Esophagus squamous epithelium (tissue), 4 donors: ENCODE measurements around the gene FN1.
"Not testable (repeated sequence)": the region's sequence is repeated elsewhere in the genome, so short reads cannot be mapped to it uniquely, and the experiment has no call there.

Experiments
- POLR2A ChIP-seq, 4 donors: fragments of 450-650 bp; IDR thresholded peaks; one replicate each; pipeline ENCODE4 v1.6.1; 2017; ENCODE audit warnings: antibody characterized with exemption in 4 of 4, mild to moderate bottlenecking in 4 of 4, moderate library complexity in 3 of 4
- TF ChIP-seq, protein P1 (sequence below), 6 experiments: fragments of 450-650 bp in 4 of 6; fragments of 200-600 bp in 2 of 6; sonication (generic) in 2 of 6; IDR thresholded peaks; one replicate each; pipeline ENCODE4 v1.5.1; 2016 to 2019; ENCODE audit warnings: antibody characterized with exemption in 6 of 6, mild to moderate bottlenecking in 4 of 6, moderate library complexity in 4 of 6

DNA sequence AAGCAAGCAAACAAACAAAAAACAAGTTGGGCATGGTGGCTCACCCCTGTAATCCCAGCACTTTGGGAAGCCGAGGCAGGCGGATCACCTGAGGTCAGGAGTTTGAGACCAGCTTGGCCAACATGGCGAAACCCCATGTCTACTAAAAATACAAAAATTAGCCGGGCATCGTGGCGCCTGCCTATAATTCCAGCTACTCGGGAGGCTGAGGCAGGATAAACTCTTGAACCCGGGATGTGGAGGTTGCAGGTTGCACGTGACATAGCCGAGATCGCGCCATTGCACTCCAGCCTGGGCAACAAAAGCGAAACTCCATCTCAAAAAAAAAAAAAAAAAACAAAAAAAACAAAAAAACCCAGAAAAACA lies 124.6 kb downstream of the FN1 start:
- TF ChIP-seq, protein P1, sequence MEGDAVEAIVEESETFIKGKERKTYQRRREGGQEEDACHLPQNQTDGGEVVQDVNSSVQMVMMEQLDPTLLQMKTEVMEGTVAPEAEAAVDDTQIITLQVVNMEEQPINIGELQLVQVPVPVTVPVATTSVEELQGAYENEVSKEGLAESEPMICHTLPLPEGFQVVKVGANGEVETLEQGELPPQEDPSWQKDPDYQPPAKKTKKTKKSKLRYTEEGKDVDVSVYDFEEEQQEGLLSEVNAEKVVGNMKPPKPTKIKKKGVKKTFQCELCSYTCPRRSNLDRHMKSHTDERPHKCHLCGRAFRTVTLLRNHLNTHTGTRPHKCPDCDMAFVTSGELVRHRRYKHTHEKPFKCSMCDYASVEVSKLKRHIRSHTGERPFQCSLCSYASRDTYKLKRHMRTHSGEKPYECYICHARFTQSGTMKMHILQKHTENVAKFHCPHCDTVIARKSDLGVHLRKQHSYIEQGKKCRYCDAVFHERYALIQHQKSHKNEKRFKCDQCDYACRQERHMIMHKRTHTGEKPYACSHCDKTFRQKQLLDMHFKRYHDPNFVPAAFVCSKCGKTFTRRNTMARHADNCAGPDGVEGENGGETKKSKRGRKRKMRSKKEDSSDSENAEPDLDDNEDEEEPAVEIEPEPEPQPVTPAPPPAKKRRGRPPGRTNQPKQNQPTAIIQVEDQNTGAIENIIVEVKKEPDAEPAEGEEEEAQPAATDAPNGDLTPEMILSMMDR (IDR thresholded peaks at IDR 0.05): not testable (repeated sequence)
- not testable (repeated sequence) for TF ChIP-seq POLR2A (IDR thresholded peaks at IDR 0.05)
